ENCODE results near the gene CYP21A2.
"Not testable (repeated sequence)": the region's sequence is repeated elsewhere in the genome, so short reads cannot be mapped to it uniquely, and the experiment has no call there.

CYP21A2 gene

GRCh38 chr6:32047855-32048766, 9.9 kb downstream of the CYP21A2 start:
- Histone ChIP-seq H3K4me1 (ENCODE audit: control insufficient read depth, insufficient read depth, low read length) (no peaks in the 10 kb centered on the region), H3K27me3 (ENCODE audit: control insufficient read depth, insufficient read depth, low read length) (no peaks in the 10 kb centered on the region), H3K9ac (ENCODE audit: low read length) (no peak overlapping the region), H3K27ac (ENCODE audit: low read depth, low read length) (peak overlapping the region; percentile 7), H3K36me3 (ENCODE audit: control insufficient read depth, insufficient read depth, low read length) (no peaks in the 10 kb centered on the region), H3K4me3 (ENCODE audit: low read length) (no peak overlapping the region)

GRCh38 chr6:32049149-32049548, 10.9 kb downstream of the CYP21A2 start:
- not testable (repeated sequence) for H3K9ac ChIP-seq (ENCODE audit: low read length); H3K36me3 ChIP-seq (ENCODE audit: control insufficient read depth, insufficient read depth, low read length)

GRCh38 chr6:32049736-32050135, 11.5 kb downstream of the CYP21A2 start:
- H3K27ac ChIP-seq (ENCODE audit: low read depth, low read length); H3K27me3 ChIP-seq (ENCODE audit: control insufficient read depth, insufficient read depth, low read length); H3K4me1 ChIP-seq (ENCODE audit: control insufficient read depth, insufficient read depth, low read length); H3K36me3 ChIP-seq (ENCODE audit: control insufficient read depth, insufficient read depth, low read length); H3K9ac ChIP-seq (ENCODE audit: low read length); H3K4me3 ChIP-seq (ENCODE audit: low read length): not testable (repeated sequence)

More at GRCh38 chr6:32049149-32049548, 10.9 kb downstream of the CYP21A2 start:
- not testable (repeated sequence) for H3K27ac ChIP-seq (ENCODE audit: low read depth, low read length); H3K27me3 ChIP-seq (ENCODE audit: control insufficient read depth, insufficient read depth, low read length); H3K4me3 ChIP-seq (ENCODE audit: low read length); H3K4me1 ChIP-seq (ENCODE audit: control insufficient read depth, insufficient read depth, low read length)

- H3K4me3 ChIP-seq (ENCODE audit: low read length), result no peak overlapping the region
- H3K36me3 ChIP-seq (ENCODE audit: control insufficient read depth, insufficient read depth, low read length), result no peaks in the 10 kb centered on the region
- no peak overlapping the region for H3K27ac ChIP-seq (ENCODE audit: low read depth, low read length)
Measured at GRCh38 chr6:32050562-32050961, 12.3 kb downstream of the CYP21A2 start.

GRCh38 chr6:32052626-32053025, 14.4 kb downstream of the CYP21A2 start:
- H3K4me3 ChIP-seq (ENCODE audit: low read length); H3K9ac ChIP-seq (ENCODE audit: low read length); H3K27me3 ChIP-seq (ENCODE audit: control insufficient read depth, insufficient read depth, low read length); H3K4me1 ChIP-seq (ENCODE audit: control insufficient read depth, insufficient read depth, low read length); H3K27ac ChIP-seq (ENCODE audit: low read depth, low read length); H3K36me3 ChIP-seq (ENCODE audit: control insufficient read depth, insufficient read depth, low read length): not testable (repeated sequence)

More at GRCh38 chr6:32050562-32050961, 12.3 kb downstream of the CYP21A2 start:
- Histone ChIP-seq H3K27me3 (ENCODE audit: control insufficient read depth, insufficient read depth, low read length) (no peaks in the 10 kb centered on the region), H3K4me1 (ENCODE audit: control insufficient read depth, insufficient read depth, low read length) (no peaks in the 10 kb centered on the region), H3K9ac (ENCODE audit: low read length) (no peak overlapping the region)

- H3K4me1 ChIP-seq (ENCODE audit: control insufficient read depth, insufficient read depth, low read length); H3K27ac ChIP-seq (ENCODE audit: low read depth, low read length); H3K36me3 ChIP-seq (ENCODE audit: control insufficient read depth, insufficient read depth, low read length); H3K4me3 ChIP-seq (ENCODE audit: low read length); H3K9ac ChIP-seq (ENCODE audit: low read length); H3K27me3 ChIP-seq (ENCODE audit: control insufficient read depth, insufficient read depth, low read length): not testable (repeated sequence)
Measured at GRCh38 chr6:32053314-32053713, 15.1 kb downstream of the CYP21A2 start.

- H3K27me3 ChIP-seq (ENCODE audit: control insufficient read depth, insufficient read depth, low read length); H3K4me1 ChIP-seq (ENCODE audit: control insufficient read depth, insufficient read depth, low read length); H3K27ac ChIP-seq (ENCODE audit: low read depth, low read length); H3K9ac ChIP-seq (ENCODE audit: low read length); H3K4me3 ChIP-seq (ENCODE audit: low read length); H3K36me3 ChIP-seq (ENCODE audit: control insufficient read depth, insufficient read depth, low read length): not testable (repeated sequence)
Measured at GRCh38 chr6:32055756-32056155, 17.5 kb downstream of the CYP21A2 start.

- peaks cover 3% of the 10 kb centered on the region for H3K36me3 ChIP-seq (ENCODE audit: control insufficient read depth, insufficient read depth, low read length)
Measured at GRCh38 chr6:32056254-32056653, 18.0 kb downstream of the CYP21A2 start.

GRCh38 chr6:32057966-32058365, 19.8 kb downstream of the CYP21A2 start:
- no peaks in the 10 kb centered on the region for H3K4me1 ChIP-seq (ENCODE audit: control insufficient read depth, insufficient read depth, low read length)

More at GRCh38 chr6:32056254-32056653, 18.0 kb downstream of the CYP21A2 start:
- no peak overlapping the region for H3K4me3 ChIP-seq (ENCODE audit: low read length)
- no peaks in the 10 kb centered on the region for H3K4me1 ChIP-seq (ENCODE audit: control insufficient read depth, insufficient read depth, low read length)
- H3K9ac ChIP-seq (ENCODE audit: low read length), result no peak overlapping the region
- peaks cover 2% of the 10 kb centered on the region for H3K27me3 ChIP-seq (ENCODE audit: control insufficient read depth, insufficient read depth, low read length)
- no peak overlapping the region for H3K27ac ChIP-seq (ENCODE audit: low read depth, low read length)

GRCh38 chr6:32058511-32058963, 20.3 kb downstream of the CYP21A2 start:
- H3K36me3 ChIP-seq (ENCODE audit: control insufficient read depth, insufficient read depth, low read length), result peaks cover 6% of the 10 kb centered on the region
- H3K27me3 ChIP-seq (ENCODE audit: control insufficient read depth, insufficient read depth, low read length), result peaks cover 2% of the 10 kb centered on the region
- no peak overlapping the region for H3K27ac ChIP-seq (ENCODE audit: low read depth, low read length)
- no peak overlapping the region for H3K9ac ChIP-seq (ENCODE audit: low read length)
- no peaks in the 10 kb centered on the region for H3K4me1 ChIP-seq (ENCODE audit: control insufficient read depth, insufficient read depth, low read length)
- H3K4me3 ChIP-seq (ENCODE audit: low read length), result no peak overlapping the region

More at GRCh38 chr6:32057966-32058365, 19.8 kb downstream of the CYP21A2 start:
- Histone ChIP-seq H3K4me3 (ENCODE audit: low read length) (no peak overlapping the region), H3K27ac (ENCODE audit: low read depth, low read length) (no peak overlapping the region), H3K36me3 (ENCODE audit: control insufficient read depth, insufficient read depth, low read length) (peaks cover 6% of the 10 kb centered on the region), H3K27me3 (ENCODE audit: control insufficient read depth, insufficient read depth, low read length) (peaks cover 2% of the 10 kb centered on the region), H3K9ac (ENCODE audit: low read length) (no peak overlapping the region)

GRCh38 chr6:32060966-32061655, 22.9 kb downstream of the CYP21A2 start:
- Histone ChIP-seq H3K9ac (ENCODE audit: low read length) (no peak overlapping the region), H3K27ac (ENCODE audit: low read depth, low read length) (no peak overlapping the region), H3K27me3 (ENCODE audit: control insufficient read depth, insufficient read depth, low read length) (no peaks in the 10 kb centered on the region), H3K4me1 (ENCODE audit: control insufficient read depth, insufficient read depth, low read length) (no peaks in the 10 kb centered on the region), H3K36me3 (ENCODE audit: control insufficient read depth, insufficient read depth, low read length) (peaks cover 10% of the 10 kb centered on the region), H3K4me3 (ENCODE audit: low read length) (no peak overlapping the region)

GRCh38 chr6:32064706-32065105, 26.5 kb downstream of the CYP21A2 start:
- no peak overlapping the region for H3K4me3 ChIP-seq (ENCODE audit: low read length)
- H3K36me3 ChIP-seq (ENCODE audit: control insufficient read depth, insufficient read depth, low read length), result peaks cover 12% of the 10 kb centered on the region

More at GRCh38 chr6:32064706-32065105, 26.5 kb downstream of the CYP21A2 start:
- Histone ChIP-seq H3K27ac (ENCODE audit: low read depth, low read length) (no peak overlapping the region), H3K9ac (ENCODE audit: low read length) (no peak overlapping the region), H3K27me3 (ENCODE audit: control insufficient read depth, insufficient read depth, low read length) (no peaks in the 10 kb centered on the region), H3K4me1 (ENCODE audit: control insufficient read depth, insufficient read depth, low read length) (no peaks in the 10 kb centered on the region)

Data from rectal smooth muscle tissue (tissue), 1 donor.